Measurements from ENCODE around the gene SCN3B. TPM values are rescaled to one million over a fixed set of nuclear protein-coding genes. Genes with fewer than 3 reads are reported as not detected.

Gene SCN3B
- total and polyA plus RNA-seq, 2 of the 4 experiments (the other 2 are of a cell fraction) = under 0.01 to 0.03 TPM

DNA sequence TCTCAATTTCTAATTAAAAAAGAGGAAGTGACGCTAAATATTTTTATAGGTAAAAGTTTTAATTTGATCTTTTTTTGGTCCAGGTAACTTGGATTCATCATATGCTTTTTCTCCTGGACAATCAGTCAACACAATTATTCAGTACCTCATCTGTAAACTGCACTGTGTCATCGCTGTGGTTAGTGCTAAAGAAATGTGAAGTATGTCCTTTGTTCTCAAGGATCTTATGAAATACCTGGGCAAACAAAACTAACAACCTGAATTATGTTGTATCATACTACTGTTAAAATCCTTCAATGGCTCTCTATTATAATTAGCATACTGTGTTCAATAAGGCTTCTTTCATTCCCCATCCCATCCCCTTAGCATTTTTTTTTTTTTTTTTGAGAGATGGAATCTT, 19.9 kb upstream of the SCN3B start:
- no peaks in the 10 kb centered on the region for H3K9me1 ChIP-seq (ENCODE audit: insufficient read depth, low read length)
- no peak overlapping the region for H3K27ac ChIP-seq (ENCODE audit: insufficient read depth, low read length)
- H3K9ac ChIP-seq (ENCODE audit: low read depth, low read length) = no peak overlapping the region
- H3K14ac ChIP-seq (replicated peaks; ENCODE audit: low read depth, low read length) = no peak overlapping the region
- no peak overlapping the region for H2AK9ac ChIP-seq (replicated peaks; ENCODE audit: low read depth, low read length, poor library complexity)
- no peak overlapping the region for H3K4me3 ChIP-seq (ENCODE audit: insufficient read depth, low read depth, low read length)
- H3K4me1 ChIP-seq (ENCODE audit: control insufficient read depth, insufficient read depth, low read length) = no peaks in the 10 kb centered on the region
- in situ Hi-C loops (cut with MboI; ENCODE audit: low sequenced_read_pairs) = no loop called here
- CTCF ChIA-PET = no interaction called here
- peak overlapping the region; percentile 32 for H2AFZ ChIP-seq (replicated peaks; ENCODE audit: low read length, poor library complexity)
- H3K27me3 ChIP-seq (ENCODE audit: control insufficient read depth, insufficient read depth, low read length) = peaks cover 14% of the 10 kb centered on the region
- no peak overlapping the region for H2AK5ac ChIP-seq (ENCODE audit: low read depth, low read length)
- H2BK120ac ChIP-seq (ENCODE audit: low read depth, low read length) = no peak overlapping the region
- H3K56ac ChIP-seq (ENCODE audit: extremely low read depth, insufficient read depth, low read length) = no peak overlapping the region
- no peak overlapping the region for H2BK15ac ChIP-seq (ENCODE audit: low read depth, low read length)
- H4K8ac ChIP-seq (ENCODE audit: low read depth in 2 of 2, low read length in 2 of 2) = no peak overlapping the region
- no peak overlapping the region for H3K18ac ChIP-seq (ENCODE audit: low read depth, low read length)
- no peak for TF ChIP-seq CEBPB (IDR thresholded peaks at IDR 0.05; ENCODE audit: low read depth, low read length)
- H4K5ac ChIP-seq (ENCODE audit: low read depth, low read length) = no peak overlapping the region
- H2BK5ac ChIP-seq (ENCODE audit: low read depth, low read length, poor library complexity, severe bottlenecking) = no peak overlapping the region
- no peak overlapping the region for H3K23ac ChIP-seq (ENCODE audit: low read depth, low read length)
- dilution Hi-C loops (cut with HindIII; ENCODE audit: low sequenced_read_pairs, unreplicated experiment) = no loop called here
- no peaks in the 10 kb centered on the region for H3K79me1 ChIP-seq (ENCODE audit: low read depth in 1 of 2, low read length in 2 of 2)
- no TSS peak for BruUV-seq (replicated peaks)
- H3K36me3 ChIP-seq (ENCODE audit: control insufficient read depth, insufficient read depth, low read length) = no peaks in the 10 kb centered on the region
- ATAC-seq (ENCODE audit: low read depth) = no peak
- H2BK20ac ChIP-seq (ENCODE audit: low read depth, low read length) = no peak overlapping the region
- WGBS, 2 experiments (ENCODE audit: extremely low coverage in 2 of 2, insufficient read length in 1 of 2) = no CpG with 5 or more reads among the region's 2 CpGs
- H3K4ac ChIP-seq (ENCODE audit: low read depth, low read length) = no peak overlapping the region
- intact Hi-C loops (cut with micrococcal nuclease) = no loop called here
- POLR2A ChIA-PET (ENCODE audit: unreplicated experiment) = no interaction called here
- no peaks in the 10 kb centered on the region for H3K9me3 ChIP-seq (ENCODE audit: control insufficient read depth, insufficient read depth, low read length)
- H3K4me2 ChIP-seq (ENCODE audit: low read depth, low read length) = no peak overlapping the region
- H4K20me1 ChIP-seq (ENCODE audit: insufficient read depth, low read length) = no peaks in the 10 kb centered on the region
- no peak overlapping the region for H4K91ac ChIP-seq (ENCODE audit: insufficient read depth, low read depth, low read length)
- no peak for DNase-seq
